C4-2B (cell line): ENCODE data around the gene CAMK1.
"Not testable (repeated sequence)": the region's sequence is repeated elsewhere in the genome, so short reads cannot be mapped to it uniquely, and the experiment has no call there.

Experiments used
- ZFX ChIP-seq: fragments of 450-650 bp; IDR thresholded peaks from 2 replicates; pipeline ENCODE4 v1.6.1; 2017
- TF ChIP-seq, protein P1 (sequence below): fragments of 450-650 bp; conservative IDR thresholded peaks from 2 replicates; pipeline ENCODE4 v1.5.1; 2017; ENCODE audit warnings: mild to moderate bottlenecking

DNA sequence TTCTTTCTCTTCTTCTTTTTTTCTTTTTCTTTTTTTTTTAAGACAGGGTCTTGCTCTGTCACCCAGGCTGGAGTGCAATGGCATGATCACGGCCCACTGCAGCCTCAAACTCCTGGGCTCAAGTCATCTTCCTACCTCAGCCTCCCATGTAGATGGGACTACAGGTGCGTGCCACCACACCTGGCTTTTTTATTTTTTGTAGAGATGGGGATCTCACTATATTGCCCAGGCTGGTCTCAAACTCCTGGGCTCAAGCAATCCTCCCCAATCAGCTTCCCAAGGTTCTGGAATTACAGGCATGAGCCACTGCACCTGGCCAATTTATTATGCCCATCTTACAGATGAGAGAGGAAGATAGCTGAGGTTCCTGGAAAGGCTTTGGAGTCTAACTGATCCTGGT, 1.3 kb upstream of the CAMK1 start:
- TF ChIP-seq, protein P1, sequence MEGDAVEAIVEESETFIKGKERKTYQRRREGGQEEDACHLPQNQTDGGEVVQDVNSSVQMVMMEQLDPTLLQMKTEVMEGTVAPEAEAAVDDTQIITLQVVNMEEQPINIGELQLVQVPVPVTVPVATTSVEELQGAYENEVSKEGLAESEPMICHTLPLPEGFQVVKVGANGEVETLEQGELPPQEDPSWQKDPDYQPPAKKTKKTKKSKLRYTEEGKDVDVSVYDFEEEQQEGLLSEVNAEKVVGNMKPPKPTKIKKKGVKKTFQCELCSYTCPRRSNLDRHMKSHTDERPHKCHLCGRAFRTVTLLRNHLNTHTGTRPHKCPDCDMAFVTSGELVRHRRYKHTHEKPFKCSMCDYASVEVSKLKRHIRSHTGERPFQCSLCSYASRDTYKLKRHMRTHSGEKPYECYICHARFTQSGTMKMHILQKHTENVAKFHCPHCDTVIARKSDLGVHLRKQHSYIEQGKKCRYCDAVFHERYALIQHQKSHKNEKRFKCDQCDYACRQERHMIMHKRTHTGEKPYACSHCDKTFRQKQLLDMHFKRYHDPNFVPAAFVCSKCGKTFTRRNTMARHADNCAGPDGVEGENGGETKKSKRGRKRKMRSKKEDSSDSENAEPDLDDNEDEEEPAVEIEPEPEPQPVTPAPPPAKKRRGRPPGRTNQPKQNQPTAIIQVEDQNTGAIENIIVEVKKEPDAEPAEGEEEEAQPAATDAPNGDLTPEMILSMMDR, result not testable (repeated sequence)
- not testable (repeated sequence) for TF ChIP-seq ZFX
